Jurkat, Clone E6-1 (cell line): Measurements from ENCODE around the gene CCDC86.

ENCODE experiments used
- DNase-seq: peaks from one replicate; pipeline ENCODE4 v3.0.0-alpha.2; 2011; ENCODE audit warnings: low read depth, low spot score
- H3K4me3 ChIP-seq: 2 replicates; pipeline ENCODE4 v1.5.1; 2011; ENCODE audit warnings: mild to moderate bottlenecking, low read length, control low read depth, moderate library complexity

The CCDC86 gene

GRCh38 chr11:60849641-60850520 is 8.0 kb downstream of the CCDC86 start:
- no peak for DNase-seq
- H3K4me3 ChIP-seq: no peak overlapping the region

GRCh38 chr11:60851327-60852104 is 9.6 kb downstream of the CCDC86 start:
- H3K4me3 ChIP-seq: no peak overlapping the region
- no peak for DNase-seq

- no peak overlapping the region for H3K4me3 ChIP-seq
- DNase-seq: no peak
Observed at GRCh38 chr11:60852117-60852981, 10.4 kb downstream of the CCDC86 start.

GRCh38 chr11:60852982-60853950 is 11.4 kb downstream of the CCDC86 start:
- no peak overlapping the region for H3K4me3 ChIP-seq
- DNase-seq: no peak

- H3K4me3 ChIP-seq: no peak overlapping the region
- no peak for DNase-seq
Observed at GRCh38 chr11:60854140-60854846, 12.4 kb downstream of the CCDC86 start.

GRCh38 chr11:60854847-60855725 is 13.2 kb downstream of the CCDC86 start:
- H3K4me3 ChIP-seq: no peak overlapping the region
- DNase-seq: no peak

- DNase-seq: no peak
- no peak within 1 kb of the TSS for H3K4me3 ChIP-seq
Observed at GRCh38 chr11:60855726-60856633, 14.1 kb downstream of the CCDC86 start, which contains the start of gene PTGDR2. TSS of gene PTGDR2 (minus strand) at chr11:60855950. CDS start at chr11:60853722, 2,228 bp downstream.

- no peak for DNase-seq
- H3K4me3 ChIP-seq: no peak overlapping the region
Observed at GRCh38 chr11:60857378-60858232, 15.7 kb downstream of the CCDC86 start.

- peak overlapping the region; percentile 13 for H3K4me3 ChIP-seq
- no peak for DNase-seq
Observed at GRCh38 chr11:60858236-60858635, 16.3 kb downstream of the CCDC86 start.

GRCh38 chr11:60858731-60859464 is 17.0 kb downstream of the CCDC86 start:
- peak; percentile 80 for DNase-seq
- peak overlapping the region; percentile 13; the same call in 1 of the 2 replicates for H3K4me3 ChIP-seq

GRCh38 chr11:60859616-60860250 is 17.8 kb downstream of the CCDC86 start:
- no peak overlapping the region for H3K4me3 ChIP-seq
- no peak for DNase-seq

- H3K4me3 ChIP-seq: no peak overlapping the region
- DNase-seq: no peak
Observed at GRCh38 chr11:60860943-60861342, 19.0 kb downstream of the CCDC86 start.

- no peak overlapping the region for H3K4me3 ChIP-seq
- no peak for DNase-seq
Observed at GRCh38 chr11:60862171-60862570, 20.3 kb downstream of the CCDC86 start.
